ENCODE results near the gene MCMBP.
"Not testable (repeated sequence)": the region's sequence is repeated elsewhere in the genome, so short reads cannot be mapped to it uniquely, and the experiment has no call there.

The MCMBP gene

GRCh38 chr10:119878524-119878923, 5.9 kb upstream of the MCMBP start:
- no peak for DNase-seq

GRCh38 chr10:119872860-119873681, 428 bp upstream of the MCMBP start:
- peak; percentile 88 for DNase-seq

- DNase-seq = peak; percentile 24
These were observed 598 bp downstream of the MCMBP start for GRCh38 chr10:119871881-119872609.

GRCh38 chr10:119869398-119869797, 3.2 kb downstream of the MCMBP start:
- not testable (repeated sequence) for DNase-seq

- DNase-seq = no peak
These were observed 5.3 kb downstream of the MCMBP start for GRCh38 chr10:119867317-119867716.

- DNase-seq = no peak
These were observed 6.9 kb downstream of the MCMBP start for GRCh38 chr10:119865699-119866240.

GRCh38 chr10:119863951-119864565, 8.6 kb downstream of the MCMBP start:
- no peak for DNase-seq

GRCh38 chr10:119862524-119862923, 10.1 kb downstream of the MCMBP start:
- DNase-seq = no peak

- DNase-seq = no peak
These were observed 11.6 kb downstream of the MCMBP start for GRCh38 chr10:119860866-119861607.

GRCh38 chr10:119859420-119860258, 13.0 kb downstream of the MCMBP start:
- peak; percentile 44 for DNase-seq

GRCh38 chr10:119858063-119858462, 14.6 kb downstream of the MCMBP start:
- DNase-seq = no peak

GRCh38 chr10:119853574-119853973, 19.1 kb downstream of the MCMBP start:
- DNase-seq = no peak

- DNase-seq = no peak
These were observed 19.8 kb downstream of the MCMBP start for GRCh38 chr10:119852822-119853221.

- no peak for DNase-seq
These were observed 20.4 kb downstream of the MCMBP start for GRCh38 chr10:119852277-119852676.

- no peak for DNase-seq
These were observed 22.7 kb downstream of the MCMBP start for GRCh38 chr10:119849944-119850343.

- DNase-seq = peak; percentile 84
These were observed 23.4 kb downstream of the MCMBP start for GRCh38 chr10:119849031-119849789.

- no peak for DNase-seq
These were observed 27.0 kb downstream of the MCMBP start for GRCh38 chr10:119845656-119846055.

GRCh38 chr10:119834188-119834587, 38.5 kb downstream of the MCMBP start:
- DNase-seq = no peak

- no peak for DNase-seq
These were observed 39.7 kb downstream of the MCMBP start for GRCh38 chr10:119832951-119833350.

- no peak for DNase-seq
These were observed 41.0 kb downstream of the MCMBP start for GRCh38 chr10:119831656-119832055.

- DNase-seq = no peak
These were observed 41.8 kb downstream of the MCMBP start for GRCh38 chr10:119830851-119831250.

Measured in fibroblast of skin of back (primary cell).